Non-pigmented ciliary epithelial cell (primary cell): ENCODE measurements around the gene RRP1B.

Source experiments
- DNase-seq: peaks from one replicate; pipeline ENCODE4 v3.0.0-alpha.2; 2010; ENCODE audit warnings: low read depth

Gene RRP1B

GRCh38 chr21:43721206-43721605 is 61.8 kb downstream of the RRP1B start:
- no peak for DNase-seq

- no peak for DNase-seq
These were observed 62.6 kb downstream of the RRP1B start for GRCh38 chr21:43721939-43722338.

GRCh38 chr21:43723648-43724047 is 64.3 kb downstream of the RRP1B start:
- DNase-seq: no peak

- no peak for DNase-seq
These were observed 67.5 kb downstream of the RRP1B start for GRCh38 chr21:43726686-43727518.

GRCh38 chr21:43727519-43728153 is 68.3 kb downstream of the RRP1B start:
- no peak for DNase-seq

GRCh38 chr21:43728154-43728466 is 68.8 kb downstream of the RRP1B start:
- DNase-seq: no peak

- peak; percentile 95 for DNase-seq
These were observed 69.4 kb downstream of the RRP1B start for GRCh38 chr21:43728467-43729390.

GRCh38 chr21:43731476-43731875 is 72.1 kb downstream of the RRP1B start:
- DNase-seq: no peak

GRCh38 chr21:43731891-43732711 is 72.7 kb downstream of the RRP1B start:
- DNase-seq: no peak

GRCh38 chr21:43733060-43733459 is 73.7 kb downstream of the RRP1B start:
- no peak for DNase-seq

GRCh38 chr21:43733529-43734071 is 74.2 kb downstream of the RRP1B start:
- DNase-seq: no peak

GRCh38 chr21:43734131-43734927 is 75.0 kb downstream of the RRP1B start:
- DNase-seq: no peak

GRCh38 chr21:43734928-43735229 is 75.5 kb downstream of the RRP1B start:
- no peak for DNase-seq

GRCh38 chr21:43735236-43736091 is 76.1 kb downstream of the RRP1B start:
- DNase-seq: no peak

- no peak for DNase-seq
These were observed 77.0 kb downstream of the RRP1B start for GRCh38 chr21:43736224-43736883.

- DNase-seq: no peak
These were observed 78.0 kb downstream of the RRP1B start for GRCh38 chr21:43737158-43737950.

- no peak for DNase-seq
These were observed 80.5 kb downstream of the RRP1B start for GRCh38 chr21:43739621-43740435.
